CD4-positive, alpha-beta T cell (primary cell): ENCODE measurements around the gene SLC1A7. TPM values are rescaled to one million over a fixed set of nuclear protein-coding genes. Genes with fewer than 3 reads are reported as not detected.

ENCODE experiments used
- ATAC-seq: fragments of 200-7000 bp; cut with Tn5 transposase; one replicate; pipeline ENCODE4 v1.10.0; 2022; ENCODE audit warnings: mild to moderate bottlenecking; ENCODE audit not compliant: poor library complexity
- CTCF ChIA-PET: fragments of 350-600 bp; sonication (Branson Sonifier 250); formaldehyde crosslinking; loops from one replicate; lab custom pipeline; 2021; ENCODE audit warnings: antibody characterized with exemption, inconsistent platforms; lab: Charles Lee
- POLR2A ChIA-PET: fragments of 350-600 bp; sonication (Branson Sonifier 250); formaldehyde crosslinking; loops from one replicate; lab custom pipeline; 2021; ENCODE audit warnings: antibody characterized with exemption, inconsistent platforms; lab: Charles Lee
- DNase-seq, 14 experiments: peaks; one replicate each; pipeline ENCODE4 v3.0.0-alpha.2; 2013 to 2020; ENCODE audit warnings: mixed read lengths in 2 of 14
- H3K27ac ChIP-seq, 2 donors: one replicate each; pipeline versions ENCODE4 v1.5.1 to v1.7.0; 2013; ENCODE audit warnings: low read length in 2 of 2, low read depth in 1 of 2, mild to moderate bottlenecking in 1 of 2
- H3K27me3 ChIP-seq, 2 experiments: 1 replicate in 1 of 2; 2 replicates in 1 of 2; pipeline versions ENCODE4 v1.6.1 to v1.7.0; 2013; ENCODE audit warnings: low read length in 2 of 2, control low read depth in 1 of 2, mild to moderate bottlenecking in 1 of 2, moderate library complexity in 1 of 2; ENCODE audit not compliant: insufficient read depth in 2 of 2, control insufficient read depth in 1 of 2
- H3K36me3 ChIP-seq: one replicate; pipeline ENCODE4 v1.6.1; 2013; ENCODE audit warnings: low read length, control low read depth; ENCODE audit not compliant: insufficient read depth
- H3K4me1 ChIP-seq: one replicate; pipeline ENCODE4 v1.6.1; 2013; ENCODE audit warnings: low read length, control low read depth; ENCODE audit not compliant: insufficient read depth
- H3K4me3 ChIP-seq: one replicate; pipeline ENCODE4 v1.5.1; 2013; ENCODE audit warnings: mild to moderate bottlenecking, low read length, moderate library complexity
- H3K9me3 ChIP-seq, 2 experiments: 1 replicate in 1 of 2; 2 replicates in 1 of 2; pipeline versions ENCODE4 v1.6.1 to v1.7.0; 2013; ENCODE audit warnings: low read length in 2 of 2, mild to moderate bottlenecking in 2 of 2, control low read depth in 1 of 2, moderate library complexity in 1 of 2; ENCODE audit not compliant: control insufficient read depth in 1 of 2, insufficient read depth in 1 of 2
- H3K27ac Mint-ChIP-seq: one replicate; pipeline ENCODE4 v1.8.0; 2020; ENCODE audit warnings: mixed read lengths
- H3K27me3 Mint-ChIP-seq: one replicate; pipeline ENCODE4 v1.8.0; 2021; ENCODE audit warnings: mixed read lengths
- H3K36me3 Mint-ChIP-seq: one replicate; pipeline ENCODE4 v1.8.0; 2021; ENCODE audit warnings: low read depth, mixed read lengths
- H3K4me1 Mint-ChIP-seq: one replicate; pipeline ENCODE4 v1.8.0; 2021; ENCODE audit warnings: low read depth, mixed read lengths
- H3K4me3 Mint-ChIP-seq: one replicate; pipeline ENCODE4 v1.8.0; 2020; ENCODE audit warnings: mild to moderate bottlenecking, mixed read lengths
- H3K9me3 Mint-ChIP-seq: one replicate; pipeline ENCODE4 v1.8.0; 2020; ENCODE audit warnings: mixed read lengths
- intact Hi-C, 2 experiments: fragments of 100-400 bp; cut with DNase I in 1 of 2; cut with micrococcal nuclease in 1 of 2; formaldehyde crosslinking; loops; one replicate each; pipeline versions ENCODE4 v1.15.1 to v1.9.0; 2023 to 2025; cut with DNase I, micrococcal nuclease
- total RNA-seq, 174 experiments: library from RNA in 2 of 174; stranded (reverse) in 2 of 174; gene quantifications; one replicate each; pipeline ENCODE4 v1.2.3 and lab custom pipeline; 2021 to 2026
- TF ChIP-seq, protein P1 (sequence below): fragments of 200-600 bp; IDR thresholded peaks from one replicate; pipeline ENCODE4 v1.8.0; 2022; ENCODE audit warnings: antibody characterized with exemption, mild to moderate bottlenecking

The SLC1A7 gene
- total RNA-seq, 2 experiments from 2014 or later = not detected

DNA sequence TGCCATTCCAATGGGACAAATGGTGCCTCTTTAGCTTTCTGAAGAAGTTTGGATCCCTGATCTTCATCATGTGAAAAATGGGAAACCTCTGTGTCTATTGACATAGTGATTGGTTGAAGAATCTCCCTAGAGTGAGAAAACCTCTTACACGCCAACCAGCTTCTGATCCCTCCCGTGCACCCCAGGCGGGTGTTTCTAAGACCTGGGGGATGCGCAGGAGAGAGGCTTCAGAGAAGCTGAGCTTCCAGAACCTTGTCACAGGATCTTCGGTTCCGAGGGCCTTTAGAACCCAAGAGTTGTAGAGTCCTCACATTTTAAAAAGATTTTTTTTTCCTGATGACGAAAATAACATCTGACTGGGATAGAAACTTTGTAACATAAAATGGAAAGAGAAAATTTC, 69.2 kb downstream of the SLC1A7 start:
- H3K9me3 Mint-ChIP-seq = no peaks in the 10 kb centered on the region

DNA sequence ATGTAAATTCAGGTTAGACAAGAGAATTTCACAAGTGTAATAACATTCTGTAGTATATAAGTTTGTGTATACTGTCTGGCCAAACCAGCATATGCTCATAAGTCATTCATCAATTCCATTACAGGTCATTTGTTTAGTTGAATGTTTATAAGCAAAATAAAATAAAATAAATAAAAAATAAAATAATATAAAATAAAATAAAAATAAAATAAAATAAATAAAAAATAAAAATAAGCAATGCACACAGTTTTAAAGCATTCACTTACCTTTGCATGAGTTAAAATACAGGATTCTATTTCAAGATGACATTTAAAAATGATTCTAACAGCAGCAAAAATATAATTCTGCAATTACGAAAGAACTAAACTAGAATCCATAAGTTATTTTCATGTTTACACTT, 70.5 kb downstream of the SLC1A7 start:
- ATAC-seq (no peak), DNase-seq (no peak)
- no peaks in the 10 kb centered on the region for H3K9me3 Mint-ChIP-seq
- no peak overlapping the region for H3K27ac Mint-ChIP-seq
- TF ChIP-seq, protein P1, sequence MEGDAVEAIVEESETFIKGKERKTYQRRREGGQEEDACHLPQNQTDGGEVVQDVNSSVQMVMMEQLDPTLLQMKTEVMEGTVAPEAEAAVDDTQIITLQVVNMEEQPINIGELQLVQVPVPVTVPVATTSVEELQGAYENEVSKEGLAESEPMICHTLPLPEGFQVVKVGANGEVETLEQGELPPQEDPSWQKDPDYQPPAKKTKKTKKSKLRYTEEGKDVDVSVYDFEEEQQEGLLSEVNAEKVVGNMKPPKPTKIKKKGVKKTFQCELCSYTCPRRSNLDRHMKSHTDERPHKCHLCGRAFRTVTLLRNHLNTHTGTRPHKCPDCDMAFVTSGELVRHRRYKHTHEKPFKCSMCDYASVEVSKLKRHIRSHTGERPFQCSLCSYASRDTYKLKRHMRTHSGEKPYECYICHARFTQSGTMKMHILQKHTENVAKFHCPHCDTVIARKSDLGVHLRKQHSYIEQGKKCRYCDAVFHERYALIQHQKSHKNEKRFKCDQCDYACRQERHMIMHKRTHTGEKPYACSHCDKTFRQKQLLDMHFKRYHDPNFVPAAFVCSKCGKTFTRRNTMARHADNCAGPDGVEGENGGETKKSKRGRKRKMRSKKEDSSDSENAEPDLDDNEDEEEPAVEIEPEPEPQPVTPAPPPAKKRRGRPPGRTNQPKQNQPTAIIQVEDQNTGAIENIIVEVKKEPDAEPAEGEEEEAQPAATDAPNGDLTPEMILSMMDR = no peak
- H3K4me3 ChIP-seq = no peak overlapping the region
- H3K4me1 ChIP-seq = no peaks in the 10 kb centered on the region
- H3K36me3 ChIP-seq = no peaks in the 10 kb centered on the region
- no peaks in the 10 kb centered on the region for H3K9me3 ChIP-seq
- no peaks in the 10 kb centered on the region for H3K36me3 Mint-ChIP-seq
- no peaks in the 10 kb centered on the region for H3K27me3 Mint-ChIP-seq
- no peak overlapping the region for H3K4me3 Mint-ChIP-seq
- no peaks in the 10 kb centered on the region for H3K4me1 Mint-ChIP-seq
- intact Hi-C loops = no loop called here
- H3K27me3 ChIP-seq = no peaks in the 10 kb centered on the region
- POLR2A ChIA-PET = no interaction called here
- CTCF ChIA-PET = no interaction called here
- no peak overlapping the region for H3K27ac ChIP-seq

More for the DNA sequence above, 69.2 kb downstream of the SLC1A7 start:
- ChIA-PET CTCF (no interaction called here), POLR2A (no interaction called here)
- Histone ChIP-seq H3K36me3 (no peaks in the 10 kb centered on the region), H3K27me3 (no peaks in the 10 kb centered on the region), H3K4me1 (no peaks in the 10 kb centered on the region), H3K4me3 (no peak overlapping the region), H3K9me3 (peaks cover 0 to 3% of the 10 kb centered on the region in 2 experiments), H3K27ac (no peak overlapping the region)
- TF ChIP-seq, protein P1 = no peak
- H3K4me3 Mint-ChIP-seq = no peak overlapping the region
- H3K27me3 Mint-ChIP-seq = no peaks in the 10 kb centered on the region
- H3K36me3 Mint-ChIP-seq = no peaks in the 10 kb centered on the region
- ATAC-seq (no peak), DNase-seq (no peak)
- no peaks in the 10 kb centered on the region for H3K4me1 Mint-ChIP-seq
- intact Hi-C loops = no loop called here
- no peak overlapping the region for H3K27ac Mint-ChIP-seq

DNA sequence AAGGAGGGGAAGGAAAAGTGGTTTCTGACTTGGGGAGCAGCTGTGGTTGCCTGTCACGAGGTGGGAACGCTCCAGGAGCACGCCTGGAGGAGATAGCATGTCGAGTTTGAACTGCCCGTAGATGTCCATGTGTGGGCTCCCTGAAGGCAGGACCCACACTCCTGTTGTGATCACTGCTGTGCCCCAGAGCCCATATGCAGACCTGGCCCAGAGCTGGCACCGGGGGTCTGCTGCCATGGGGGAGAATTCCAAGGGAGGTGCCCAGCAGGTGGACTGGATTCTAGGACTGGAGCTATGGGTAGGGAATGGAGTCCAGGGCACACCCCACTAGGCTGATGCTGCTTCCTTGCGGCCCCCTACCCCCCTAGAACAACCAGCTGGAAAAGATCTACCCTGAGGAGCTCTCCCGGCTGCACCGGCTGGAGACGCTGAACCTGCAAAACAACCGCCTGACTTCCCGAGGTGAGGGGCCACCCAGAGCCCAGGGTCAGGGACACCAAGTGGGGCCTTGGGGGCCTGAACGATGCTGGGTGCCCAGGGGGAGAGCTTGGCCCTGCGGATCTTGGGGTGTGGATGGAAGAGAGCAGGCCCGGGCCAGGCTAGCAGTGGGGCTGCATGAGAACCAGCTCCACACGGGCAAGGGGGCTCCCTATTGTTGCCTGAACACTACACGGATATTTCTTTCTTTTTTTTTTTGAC, 71.1 kb downstream of the SLC1A7 start:
- ATAC-seq = no peak
- ChIA-PET POLR2A (no interaction called here), CTCF (no interaction called here)
- no peak overlapping the region for H3K4me3 Mint-ChIP-seq
- TF ChIP-seq, protein P1 = no peak
- no peaks in the 10 kb centered on the region for H3K4me1 Mint-ChIP-seq
- no peaks in the 10 kb centered on the region for H3K36me3 Mint-ChIP-seq
- Histone ChIP-seq H3K4me1 (no peaks in the 10 kb centered on the region), H3K27ac (no peak overlapping the region), H3K27me3 (no peaks in the 10 kb centered on the region), H3K36me3 (no peaks in the 10 kb centered on the region), H3K4me3 (no peak overlapping the region), H3K9me3 (no peaks in the 10 kb centered on the region)
- peak in 1 of 14 experiments; percentile 29 for DNase-seq
- H3K9me3 Mint-ChIP-seq = no peaks in the 10 kb centered on the region
- no peaks in the 10 kb centered on the region for H3K27me3 Mint-ChIP-seq
- no peak overlapping the region for H3K27ac Mint-ChIP-seq
- intact Hi-C loops = no loop called here
